GM18498 (cell line): ENCODE data around the gene PRAMEF12.
"Not testable (repeated sequence)": the region's sequence is repeated elsewhere in the genome, so short reads cannot be mapped to it uniquely, and the experiment has no call there.

Experiments
- ATAC-seq: cut with Tn5 transposase; IDR thresholded peaks from one replicate; pipeline ENCODE4 v1.9.1; 2021; ENCODE audit warnings: mild to moderate bottlenecking, moderate library complexity; ENCODE audit not compliant: unreplicated experiment

PRAMEF12 gene

DNA sequence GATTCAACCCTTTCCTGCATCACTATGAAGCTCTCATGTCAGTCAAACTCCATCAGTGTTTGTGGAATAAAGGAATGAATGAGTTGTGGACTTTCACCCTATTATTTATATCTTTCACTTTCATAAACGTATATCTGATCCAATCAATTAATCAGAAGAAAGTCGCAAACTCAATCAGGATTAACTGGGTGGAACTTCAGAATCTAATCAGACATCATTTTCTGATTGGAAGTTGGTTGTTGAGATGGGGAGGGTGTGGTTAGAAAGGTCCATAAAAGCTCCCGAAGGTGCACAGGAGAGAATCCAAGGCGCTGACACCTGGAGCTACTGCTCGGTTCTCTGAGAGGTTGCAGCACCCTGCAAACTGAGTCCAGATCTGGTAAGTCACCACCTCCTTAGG is at the start of gene PRAMEF12:
Gene PRAMEF12 (plus strand): TSS at position 301 of the 400 bp plus-strand sequence. CDS start 1,130 bp downstream, outside the sequence.
- no peak for ATAC-seq

DNA sequence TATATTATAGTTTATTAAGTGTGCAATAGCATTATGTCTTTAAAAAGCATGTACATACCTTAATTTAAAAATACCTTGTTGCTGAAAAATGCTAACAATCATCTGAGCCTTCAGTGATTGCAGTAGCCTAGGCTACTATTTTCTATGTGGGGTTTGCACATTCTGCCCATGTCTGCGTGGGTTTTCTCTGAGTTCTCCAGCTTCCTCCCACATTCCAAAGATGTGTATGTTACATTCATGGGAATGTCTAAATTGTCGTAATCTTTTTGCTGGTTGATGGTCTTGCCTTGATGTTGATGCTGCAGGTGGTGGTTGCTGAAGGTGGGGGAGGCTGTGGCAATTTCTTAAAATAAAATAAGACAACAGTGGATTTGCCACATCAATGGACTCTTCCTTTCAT is 45.1 kb upstream of the PRAMEF12 start:
- ATAC-seq = no peak

DNA sequence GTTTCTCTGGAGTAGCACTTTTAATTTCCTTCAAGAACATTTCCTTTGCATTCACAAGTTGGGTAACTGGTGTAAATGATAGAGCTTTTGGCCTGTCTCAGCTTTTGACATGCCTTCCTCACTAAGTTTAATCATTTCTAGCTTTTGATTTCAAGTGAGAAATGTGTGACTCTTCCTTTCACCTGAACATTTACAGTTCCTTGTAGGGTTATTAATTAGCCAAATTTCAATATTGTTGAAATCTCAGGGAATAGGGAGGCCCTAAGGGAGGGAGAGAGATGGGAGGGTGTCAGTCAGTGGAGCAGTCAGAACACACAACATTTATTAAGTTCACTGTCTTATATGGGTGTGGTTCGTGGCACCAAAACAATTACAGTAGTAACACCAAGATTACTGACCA is 43.4 kb upstream of the PRAMEF12 start:
- ATAC-seq = no peak

DNA sequence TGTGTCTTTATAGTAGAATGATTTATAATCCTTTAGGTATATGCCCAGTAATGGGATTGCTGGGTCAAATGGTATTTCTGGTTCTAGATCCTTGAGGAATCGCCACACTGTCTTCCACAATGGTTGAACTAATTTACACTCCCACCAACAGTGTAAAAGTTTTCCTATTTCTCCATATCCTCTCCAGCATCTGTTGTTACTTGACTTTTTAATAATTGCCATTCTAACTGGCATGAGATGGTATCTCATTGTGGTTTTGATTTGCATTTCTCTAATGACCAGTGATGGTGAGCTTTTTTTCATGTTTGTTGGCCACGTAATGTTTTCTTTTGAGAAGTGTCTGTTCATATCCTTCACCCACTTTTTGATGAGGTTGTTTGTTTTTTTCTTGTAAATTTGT is 42.5 kb upstream of the PRAMEF12 start:
- ATAC-seq = not testable (repeated sequence)

DNA sequence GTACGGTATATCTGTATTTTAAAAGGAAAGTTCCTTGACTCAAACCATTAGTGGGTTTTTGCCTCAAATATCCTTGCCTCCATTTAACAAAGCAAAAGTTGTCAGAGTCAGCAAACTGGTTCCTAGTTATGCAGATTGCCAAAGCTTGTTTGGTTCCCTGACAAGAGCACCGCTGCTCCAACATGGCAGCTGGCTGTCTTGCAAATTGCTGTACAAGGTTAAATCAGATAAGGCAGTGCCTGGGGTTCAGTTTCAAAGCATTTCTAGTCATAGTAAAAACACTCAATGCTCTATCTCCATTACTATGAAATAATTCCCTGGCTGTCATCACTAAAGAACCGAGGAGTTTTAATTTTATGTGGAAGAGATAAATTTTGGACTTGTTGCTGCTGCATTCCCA is 38.9 kb upstream of the PRAMEF12 start:
- no peak for ATAC-seq

DNA sequence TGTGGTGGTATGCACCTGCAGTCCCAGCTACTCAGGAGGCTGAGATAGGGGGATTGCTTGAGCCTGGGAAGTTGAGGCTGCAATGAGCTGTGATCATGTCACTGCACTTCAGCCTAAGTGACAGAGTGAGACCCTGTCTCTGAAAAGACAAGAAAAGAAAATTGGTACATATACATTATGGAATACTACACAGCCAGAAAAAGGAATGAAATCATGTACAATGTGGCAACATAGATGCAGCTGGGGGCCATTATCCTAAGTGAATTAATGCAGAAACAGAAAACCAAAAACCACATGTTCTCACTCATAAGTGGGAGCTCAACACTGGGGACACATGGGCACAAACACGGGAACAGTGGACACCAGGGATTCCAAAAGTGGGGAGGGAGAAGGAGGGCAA is 34.6 kb upstream of the PRAMEF12 start:
- ATAC-seq = no peak

DNA sequence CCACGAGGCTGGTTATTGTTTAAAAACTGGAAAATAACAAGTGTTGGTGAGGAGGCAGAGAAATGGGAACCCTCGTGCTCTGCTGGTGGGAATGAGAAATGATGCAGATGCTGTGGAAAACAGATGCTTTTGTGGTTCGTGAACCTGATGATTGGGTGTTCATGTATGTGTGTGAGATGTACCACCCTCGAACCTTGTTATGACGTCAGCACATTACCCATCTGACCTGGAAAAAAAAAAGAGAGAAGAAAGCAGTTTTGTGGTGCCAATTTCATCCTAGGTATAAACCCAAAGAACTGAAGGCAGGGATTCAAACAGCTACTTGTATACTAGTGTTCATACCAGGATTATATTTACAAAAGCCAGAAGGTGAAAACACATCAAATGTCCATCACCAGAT is 33.9 kb upstream of the PRAMEF12 start:
- no peak for ATAC-seq

DNA sequence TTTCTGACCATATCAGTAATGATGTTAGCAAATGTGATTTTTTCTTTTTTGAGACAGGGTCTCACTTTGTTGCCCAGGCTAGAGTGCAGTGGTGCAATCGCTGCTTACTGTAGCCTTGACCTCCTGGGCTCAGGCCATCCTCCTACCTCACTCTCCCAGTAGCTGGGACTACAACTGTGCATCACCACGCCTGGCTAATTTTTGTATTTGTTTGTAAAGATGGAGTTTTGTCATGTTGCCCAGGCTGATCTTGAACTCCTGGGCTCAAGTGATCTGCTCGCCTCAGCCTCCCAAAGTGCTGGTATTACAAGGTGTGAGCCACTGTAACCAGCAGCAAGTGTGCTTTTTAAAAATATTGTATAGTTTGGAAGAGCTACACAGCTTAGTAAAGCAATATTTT is 31.6 kb upstream of the PRAMEF12 start:
- no peak for ATAC-seq

DNA sequence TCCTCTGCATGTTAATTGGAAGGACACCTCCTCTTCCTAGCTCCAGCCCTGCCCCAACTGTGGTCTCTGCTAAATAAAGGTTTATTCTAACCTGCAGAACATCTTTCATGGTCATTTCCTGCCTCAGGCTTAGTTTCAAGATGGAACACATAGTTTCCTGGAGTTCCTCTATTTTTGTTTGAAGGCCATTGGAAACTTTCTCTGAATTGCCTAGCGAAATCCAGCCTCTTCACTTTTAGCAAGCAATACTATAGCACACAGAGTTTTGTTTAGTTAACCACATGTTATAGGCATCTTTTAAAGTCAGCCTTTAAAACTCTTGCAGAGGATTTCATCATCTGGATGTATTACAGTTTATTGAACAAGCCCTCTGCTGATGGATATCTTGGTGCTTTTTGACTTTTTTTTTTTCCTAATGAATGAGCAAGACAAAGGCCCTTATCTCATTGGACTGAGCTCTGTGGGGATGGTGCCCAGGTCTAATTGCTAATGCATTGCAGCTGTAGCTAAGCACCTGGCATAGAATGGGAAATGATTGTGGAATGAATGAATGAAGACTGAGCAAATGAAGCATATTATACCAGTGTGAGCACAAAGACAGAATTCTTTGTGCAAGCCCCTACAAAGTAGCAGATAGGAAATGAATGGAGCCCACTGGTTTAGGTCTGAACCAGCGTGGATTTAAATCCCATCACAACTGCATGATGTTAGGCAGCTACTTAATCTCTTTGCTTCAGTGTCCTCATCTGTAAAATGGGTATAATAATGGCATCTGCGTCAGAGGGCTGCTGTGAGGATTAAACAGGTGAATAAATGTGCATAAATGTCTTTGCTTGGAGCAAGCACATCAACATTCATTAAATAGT is 28.2 kb upstream of the PRAMEF12 start:
- no peak for ATAC-seq

DNA sequence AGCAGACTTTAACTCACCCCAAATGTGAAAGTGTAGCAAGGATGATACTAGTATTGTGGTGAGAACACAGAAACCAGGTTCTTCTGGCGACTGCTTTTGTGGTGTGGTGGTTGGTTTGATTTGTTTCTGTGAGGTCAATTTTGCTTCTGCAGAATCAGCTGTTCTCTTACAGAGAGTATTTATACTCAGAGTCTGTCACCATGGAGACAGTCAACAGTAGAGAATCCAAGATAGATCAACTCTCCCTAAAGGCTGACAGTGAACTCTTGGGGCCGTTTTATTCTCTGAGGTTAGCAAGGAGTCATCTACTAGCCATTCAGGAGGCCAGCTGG is 27.6 kb upstream of the PRAMEF12 start, which contains the start of gene CFAP107:
Gene CFAP107 (plus strand): TSS at position 209 of the 332 bp plus-strand sequence. CDS start 231 bp downstream, outside the sequence.
- no peak for ATAC-seq

DNA sequence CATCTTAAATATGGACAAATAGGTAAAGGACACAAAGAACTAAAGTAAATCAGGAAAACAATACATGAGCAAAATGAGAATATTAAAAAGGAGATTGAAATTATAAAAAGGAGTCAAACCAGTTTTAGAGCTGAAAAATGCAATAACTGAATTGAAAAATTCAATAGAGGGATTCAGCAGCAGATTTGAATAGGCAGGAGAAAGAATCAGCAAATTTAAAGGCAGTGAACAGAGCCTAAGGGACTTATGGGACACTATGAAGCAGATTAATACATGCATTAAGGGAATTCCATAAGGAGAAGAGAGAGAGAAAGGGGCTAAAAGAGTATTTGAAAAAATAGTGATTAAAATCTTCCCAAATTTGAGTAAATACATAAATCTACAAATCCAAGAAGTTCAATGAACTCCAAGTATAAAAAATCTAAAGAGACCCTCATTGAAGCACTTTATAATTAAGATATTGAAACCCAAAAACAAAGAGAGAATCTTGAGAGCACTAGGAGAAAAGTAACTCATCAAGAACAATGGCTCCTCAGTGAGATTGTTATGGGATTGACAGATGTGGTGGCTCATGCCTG is 24.7 kb upstream of the PRAMEF12 start:
- no peak for ATAC-seq

DNA sequence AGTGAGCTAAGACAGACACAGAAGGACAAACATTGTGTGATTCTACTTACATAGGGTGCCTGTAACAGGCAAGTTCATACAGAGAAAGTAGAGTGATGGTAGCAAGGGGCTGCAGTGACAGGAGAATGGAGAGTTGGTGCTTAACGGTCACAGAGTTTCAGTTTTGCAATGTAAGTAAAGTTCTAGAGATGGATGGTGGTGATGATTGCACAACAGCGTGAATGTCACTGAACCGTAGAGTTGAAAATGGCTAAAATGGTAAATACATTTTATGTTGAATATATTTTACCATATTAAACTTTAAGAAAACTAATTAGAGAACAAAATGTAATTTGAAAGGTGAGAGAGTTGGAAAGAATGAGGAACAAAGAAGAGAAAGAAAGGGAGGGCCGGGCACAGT is 18.8 kb upstream of the PRAMEF12 start:
- ATAC-seq = no peak

DNA sequence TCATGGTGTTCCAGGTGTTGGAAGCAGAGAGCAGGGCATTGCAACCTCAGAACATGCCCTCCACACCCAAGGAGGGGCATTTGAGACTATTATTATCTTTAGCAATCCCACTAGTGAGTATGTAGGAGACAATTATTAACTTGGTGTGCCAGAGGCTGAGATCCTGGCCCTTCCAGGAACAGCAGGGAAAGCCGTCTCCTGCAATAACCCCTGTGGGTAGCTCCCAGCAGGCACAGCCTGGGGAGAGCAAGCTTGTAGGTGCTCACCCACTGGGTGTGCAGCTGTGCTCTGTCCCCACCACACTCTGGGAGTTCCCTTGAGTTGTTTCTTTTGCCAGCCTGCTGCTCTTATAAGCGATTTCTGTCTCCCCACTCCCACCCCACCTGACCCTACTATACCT is 17.3 kb upstream of the PRAMEF12 start:
- ATAC-seq = no peak

DNA sequence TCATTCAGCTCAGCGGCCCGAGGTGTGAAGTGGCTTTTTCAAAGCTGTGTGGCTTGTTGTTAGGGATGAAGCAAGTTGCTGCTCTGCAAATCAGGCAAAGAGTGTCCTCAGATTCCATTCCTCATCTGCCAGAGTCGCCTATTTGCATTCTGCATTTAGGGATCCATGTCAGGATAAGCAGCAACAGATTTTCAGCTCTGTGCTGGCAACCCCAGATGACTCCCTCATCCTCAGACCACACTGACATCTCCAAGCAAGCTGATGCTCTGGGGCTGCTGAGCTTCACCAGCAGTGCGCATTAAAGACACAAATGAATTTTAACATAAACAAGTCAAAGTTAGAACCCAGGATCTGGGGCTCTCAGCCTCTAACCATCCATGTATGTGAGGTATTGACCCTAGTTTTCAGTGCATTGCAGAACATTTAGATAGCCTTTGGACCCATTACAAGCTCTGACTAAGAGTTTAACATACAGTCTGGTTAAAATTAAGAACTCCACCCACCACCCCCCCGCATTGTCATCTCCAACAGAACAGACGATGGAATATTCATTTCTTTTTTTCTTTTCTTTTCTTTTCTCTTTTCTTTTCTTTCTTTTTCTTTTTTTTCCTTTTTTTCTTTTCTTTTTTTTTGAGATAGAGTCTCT is 16.6 kb upstream of the PRAMEF12 start:
- no peak for ATAC-seq

DNA sequence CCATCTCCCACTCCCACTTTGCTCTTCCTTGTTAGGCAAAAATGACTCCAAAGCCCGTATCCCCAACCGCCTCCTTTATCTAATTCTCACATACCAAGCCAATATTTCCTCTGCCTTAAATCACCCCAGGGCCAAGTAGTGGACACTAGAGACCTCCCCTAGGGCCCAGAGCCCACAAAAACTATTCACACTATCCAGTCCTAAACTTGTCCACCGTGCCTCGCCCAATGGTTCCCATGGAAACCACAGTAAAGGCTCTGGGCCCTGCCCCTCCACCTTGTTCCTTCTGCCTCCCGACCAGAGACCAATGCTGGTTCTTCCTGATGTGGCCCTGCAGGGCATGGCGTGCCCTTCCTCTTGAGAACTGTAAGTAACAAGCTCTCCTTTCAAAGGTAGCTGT is 15.7 kb upstream of the PRAMEF12 start:
- ATAC-seq = no peak

DNA sequence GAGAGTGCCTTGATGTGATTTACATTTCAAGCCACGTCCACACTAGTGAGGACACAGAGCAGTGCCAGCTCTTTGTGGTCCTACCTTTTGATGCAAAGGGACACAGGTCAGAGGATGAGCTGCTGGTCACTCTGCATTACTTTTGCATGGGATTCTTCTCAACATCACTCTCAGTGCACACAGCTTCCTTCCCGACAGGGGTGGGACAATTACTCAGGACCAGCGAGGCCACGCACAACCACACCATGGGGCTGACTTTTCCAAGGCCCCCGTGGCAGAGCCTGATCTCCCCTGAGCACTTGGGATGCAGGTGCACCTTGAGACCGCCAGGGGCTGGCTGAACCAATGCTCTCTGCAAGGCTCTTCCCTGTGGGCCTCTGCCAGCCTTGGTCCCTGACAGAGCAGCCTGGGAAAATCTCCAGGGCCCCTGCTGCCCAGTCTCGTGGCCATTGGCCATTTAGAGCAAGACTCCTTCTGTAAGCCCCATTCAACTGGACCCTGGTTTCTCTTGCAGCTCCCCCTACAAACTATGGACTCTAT is 13.2 kb upstream of the PRAMEF12 start:
- no peak for ATAC-seq

DNA sequence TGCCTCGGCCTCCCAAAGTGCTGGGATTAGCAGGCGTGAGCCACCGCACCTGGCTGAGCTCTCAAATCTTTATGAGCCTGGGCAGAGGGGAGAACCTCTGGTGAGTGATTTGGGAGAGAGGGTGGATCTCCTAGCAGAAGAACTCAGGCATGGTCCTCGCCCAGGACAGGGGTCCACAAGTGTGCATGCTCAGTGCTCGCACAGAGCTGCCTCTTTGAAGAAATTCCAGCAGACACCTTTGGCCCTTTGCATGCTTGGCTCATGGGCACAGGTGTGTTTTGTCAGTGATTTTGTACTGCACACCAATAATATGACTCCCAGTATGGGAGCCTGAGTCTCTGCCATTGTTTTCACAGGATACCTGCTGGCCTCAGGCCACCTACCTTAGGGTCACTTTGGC is 11.8 kb upstream of the PRAMEF12 start:
- no peak for ATAC-seq

DNA sequence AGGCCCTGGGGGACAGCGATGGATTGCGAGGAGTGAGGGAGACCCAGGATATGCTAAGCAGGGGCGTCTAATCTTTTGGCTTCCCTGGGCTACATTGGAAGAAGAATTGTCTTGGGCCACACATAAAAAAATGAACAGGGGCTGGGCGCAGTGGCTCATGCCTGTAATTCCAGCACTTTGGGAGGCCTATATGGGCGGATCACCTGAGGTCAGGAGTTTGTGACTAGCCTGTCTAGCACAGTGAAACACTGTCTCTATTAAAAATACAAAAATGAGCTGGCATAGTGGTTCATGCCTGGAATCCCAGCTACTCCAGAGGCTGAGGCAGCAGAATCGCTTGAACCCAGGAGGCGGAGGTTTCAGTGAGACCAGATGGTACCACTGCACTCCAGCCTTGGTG is 10.8 kb upstream of the PRAMEF12 start:
- no peak for ATAC-seq

DNA sequence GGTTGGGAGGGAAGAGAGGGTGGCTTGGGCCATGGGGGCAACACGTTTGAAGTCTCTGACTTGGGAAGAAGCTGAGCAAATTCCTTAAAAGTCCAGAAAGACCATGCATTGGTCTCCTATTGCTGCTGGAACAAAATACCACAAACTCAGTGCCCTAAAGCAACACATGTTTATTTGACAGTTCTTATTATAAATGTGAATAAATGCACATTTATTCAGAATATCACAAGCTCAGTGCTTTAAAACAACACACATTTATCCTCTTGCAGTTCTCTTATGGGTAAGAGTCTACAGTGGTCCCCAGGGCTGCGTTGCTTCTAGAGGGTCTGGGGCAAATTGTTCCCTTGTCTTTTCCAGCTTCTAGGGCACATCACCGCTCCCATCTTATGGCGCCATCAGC is 10.1 kb upstream of the PRAMEF12 start:
- no peak for ATAC-seq

DNA sequence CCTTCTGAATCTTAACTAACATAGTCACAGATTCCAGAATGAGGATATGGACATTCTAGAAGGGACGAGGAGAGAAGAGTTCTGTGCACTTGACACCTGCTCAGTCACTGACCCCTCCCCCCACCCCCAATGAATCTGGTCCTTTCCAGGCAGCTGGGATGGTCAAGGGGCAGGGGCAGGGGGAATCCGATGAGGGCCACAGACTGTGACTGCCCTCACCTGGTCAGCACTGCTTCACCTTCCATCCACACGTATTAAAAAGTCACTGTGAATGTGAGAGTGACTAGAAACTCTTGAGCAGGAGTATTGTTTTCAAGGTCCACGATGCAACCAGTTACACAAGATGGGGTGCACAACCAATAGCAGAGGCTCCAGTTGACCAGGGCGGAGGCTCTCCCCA is 9.5 kb upstream of the PRAMEF12 start:
- no peak for ATAC-seq

DNA sequence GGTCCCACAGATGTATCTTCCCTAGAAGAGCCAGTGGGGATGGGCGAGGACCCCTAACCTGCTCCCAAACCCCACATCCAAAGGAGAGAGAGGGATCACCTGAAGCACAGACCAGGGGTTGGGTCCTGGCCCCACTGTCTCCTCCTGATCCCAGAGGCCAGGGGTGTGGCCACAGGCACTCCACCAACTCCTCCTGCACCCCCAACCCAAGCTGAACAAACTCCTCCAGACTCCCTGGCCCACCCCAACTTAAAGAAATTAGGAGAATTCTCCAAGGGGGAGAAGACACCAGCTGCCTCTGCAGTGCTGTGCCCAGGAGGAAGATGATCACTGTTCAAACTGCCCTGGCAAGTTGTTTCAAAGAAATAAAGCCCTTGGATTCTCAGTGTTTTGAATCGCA is 4.5 kb upstream of the PRAMEF12 start:
- ATAC-seq = no peak

DNA sequence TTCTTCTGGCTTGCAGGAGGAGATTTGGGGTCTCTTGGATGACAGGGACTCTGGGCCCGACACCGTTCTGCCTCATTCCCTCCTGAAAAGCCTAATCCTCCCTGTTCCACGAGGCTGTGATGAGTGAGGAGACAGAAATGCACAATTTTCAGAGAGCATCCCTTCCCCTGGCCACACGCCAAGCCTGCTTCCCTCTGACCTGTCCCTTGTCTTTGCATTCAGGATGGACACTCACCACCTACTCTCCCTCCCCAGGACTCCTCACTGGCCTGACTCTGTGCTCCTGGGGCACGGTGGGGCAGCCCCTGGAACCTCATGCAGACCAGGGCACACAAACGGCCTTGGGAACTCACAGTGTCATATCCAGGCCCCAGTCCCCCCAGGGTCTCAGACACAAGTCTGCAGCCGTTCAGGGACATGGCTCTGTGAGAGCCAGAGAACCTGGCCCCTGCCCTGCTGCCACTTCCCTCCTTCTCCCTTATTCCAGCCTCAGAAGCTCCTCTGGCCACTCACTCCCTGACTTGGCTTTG is 3.5 kb upstream of the PRAMEF12 start:
- ATAC-seq = no peak
